GM12878 (cell line): Measurements from ENCODE around the gene AJM1. TPM values are rescaled to one million over a fixed set of nuclear protein-coding genes. Genes with fewer than 3 reads are reported as not detected.

Source experiments
- ATAC-seq: fragments of 200-7000 bp; cut with Tn5 transposase; 3 replicates; pipeline ENCODE4 v1.9.1; 2020; ENCODE audit warnings: mild to moderate bottlenecking, moderate library complexity
- BruUV-seq: library from RNA; stranded (reverse); fragments of 400-500 nt; replicated peaks from 2 replicates; lab custom pipeline; 2021; lab: Mats Ljungman, UMichigan
- CTCF ChIA-PET: fragments of 300-600 bp; sonication (Branson Sonifier 250); formaldehyde crosslinking; extraction: SDS; loops from one replicate; lab custom pipeline; 2021; ENCODE audit warnings: inconsistent platforms; lab: Yijun Ruan, JAX
- POLR2A ChIA-PET: fragments of 350-600 bp; formaldehyde crosslinking; extraction: SDS; loops from one replicate; lab custom pipeline; 2021; ENCODE audit warnings: inconsistent platforms; lab: Charles Lee
- RAD21 ChIA-PET: fragments of 300-600 bp; sonication (Branson Sonifier 250); formaldehyde crosslinking; loops from one replicate; lab custom pipeline; 2023; ENCODE audit warnings: antibody characterized with exemption; ENCODE audit not compliant: unreplicated experiment; lab: Charles Lee
- SMC1A ChIA-PET: fragments of 300-600 bp; sonication (Branson Sonifier 250); formaldehyde crosslinking; loops from one replicate; lab custom pipeline; 2023; ENCODE audit not compliant: unreplicated experiment, uncharacterized antibody; lab: Charles Lee
- DNase-seq: peaks from one replicate; pipeline ENCODE4 v3.0.0-alpha.2; 2011; ENCODE audit warnings: low read depth, low spot score
- FAIRE-seq: peaks from 3 replicates; lab custom pipeline; 2011; peaks lifted over from hg19 to GRCh38; lab: Jason Lieb, UNC
- H2AFZ ChIP-seq: 2 replicates; pipeline ENCODE4 v1.6.0; 2011; ENCODE audit warnings: low read depth, low read length, control low read depth; ENCODE audit not compliant: control insufficient read depth
- H3K27ac ChIP-seq: 2 replicates; pipeline ENCODE4 v1.5.1; 2011; ENCODE audit warnings: control low read depth; ENCODE audit not compliant: control insufficient read depth, insufficient read depth
- H3K27me3 ChIP-seq, 2 experiments: replicated peaks in 1 of 2; 2 replicates each; pipeline versions ENCODE4 v1.6.0 to v1.6.1; 2011; ENCODE audit warnings: low read length in 1 of 2; ENCODE audit not compliant: control insufficient read depth in 2 of 2, insufficient read depth in 2 of 2
- H3K36me3 ChIP-seq, 2 experiments: 2 replicates each; pipeline ENCODE4 v1.5.1; 2011; ENCODE audit warnings: low read length in 1 of 2; ENCODE audit not compliant: control insufficient read depth in 2 of 2, insufficient read depth in 2 of 2
- H3K4me1 ChIP-seq: 2 replicates; pipeline ENCODE4 v1.6.1; 2011; ENCODE audit warnings: mild to moderate bottlenecking, low read length, moderate library complexity, mixed read lengths; ENCODE audit not compliant: control insufficient read depth, insufficient read depth
- H3K4me2 ChIP-seq: 2 replicates; pipeline ENCODE4 v1.6.0; 2011; ENCODE audit warnings: control low read depth; ENCODE audit not compliant: control insufficient read depth, insufficient read depth
- H3K4me3 ChIP-seq: fragments of 200-600 bp; sonication (generic); 2 replicates; pipeline ENCODE4 v1.5.1; 2016
- H3K79me2 ChIP-seq: 2 replicates; pipeline ENCODE4 v1.6.0; 2011; ENCODE audit warnings: low read length; ENCODE audit not compliant: control insufficient read depth, insufficient read depth
- H3K9ac ChIP-seq: 2 replicates; pipeline ENCODE4 v1.8.0; 2011; ENCODE audit warnings: low read length, control low read depth, mixed read lengths; ENCODE audit not compliant: control insufficient read depth, insufficient read depth
- H3K9me3 ChIP-seq: replicated peaks from 3 replicates; pipeline ENCODE4 v1.5.1; 2011; ENCODE audit warnings: mild to moderate bottlenecking, low read length; ENCODE audit not compliant: control insufficient read depth, insufficient read depth
- H4K20me1 ChIP-seq: 2 replicates; pipeline ENCODE4 v1.6.0; 2011; ENCODE audit not compliant: control insufficient read depth, insufficient read depth
- ATF2 ChIP-seq: IDR thresholded peaks from 2 replicates; pipeline ENCODE4 v1.6.1; 2012; ENCODE audit warnings: low read length, inconsistent platforms
- CBFB ChIP-seq: IDR thresholded peaks from 2 replicates; pipeline ENCODE4 v1.6.1; 2016; ENCODE audit warnings: antibody characterized with exemption, low read depth
- ELK1 ChIP-seq: IDR thresholded peaks from 2 replicates; pipeline ENCODE4 v1.6.1; 2012; ENCODE audit warnings: low read depth, low read length, improper control_type of control experiment
- HDAC2 ChIP-seq: fragments of 200-600 bp; sonication (generic); IDR thresholded peaks from 2 replicates; pipeline ENCODE4 v1.6.1; 2017
- JUND ChIP-seq: IDR thresholded peaks from 2 replicates; pipeline ENCODE4 v1.6.1; 2012; ENCODE audit warnings: low read depth, mild to moderate bottlenecking, low read length, improper control_type of control experiment, moderate library complexity
- PKNOX1 ChIP-seq: fragments of 450-650 bp; IDR thresholded peaks from 2 replicates; pipeline ENCODE4 v1.6.1; 2016; ENCODE audit warnings: mild to moderate bottlenecking
- SUPT20H ChIP-seq: IDR thresholded peaks from 2 replicates; pipeline ENCODE4 v1.6.1; 2011; ENCODE audit warnings: low read depth, mild to moderate bottlenecking, low read length, moderate library complexity, borderline replicate concordance; ENCODE audit not compliant: control insufficient read depth
- ZSCAN29 ChIP-seq: fragments of 450-650 bp; IDR thresholded peaks from 2 replicates; pipeline ENCODE4 v1.6.1; 2017; ENCODE audit warnings: mild to moderate bottlenecking, moderate library complexity
- WGBS: methylation state at CpG from one replicate; pipeline ENCODE4 v1.1.6; 2016; ENCODE audit warnings: low lambda C conversion rate; ENCODE audit not compliant: insufficient replicate concordance, insufficient coverage; ENCODE audit errors: missing lambda C conversion rate; 5-methylcytosine and 5-hydroxymethylcytosine counted together
- in situ Hi-C: fragments of 300-500 bp; cut with MboI; formaldehyde crosslinking; loops from 9 replicates; pipeline ENCODE4 v1.14.3; 2018; ENCODE audit warnings: mixed read lengths
- intact Hi-C: fragments of 100-400 bp; cut with micrococcal nuclease; formaldehyde crosslinking; loops from one replicate; pipeline ENCODE4 v1.14.2; 2022; ENCODE audit not compliant: unreplicated experiment
- polyA plus RNA-seq, 11 experiments: library from polyadenylated mRNA; depleted of rRNA in 4 of 11; unstranded in 6 of 11; stranded (reverse) in 5 of 11; fragments of >200 nt; fragmentation: Nextera tagmentation in 4 of 11; fragmentation: Illumina TruSeq in 1 of 11; extraction: Ambion mirVana in 4 of 11; extraction: Trizol in 1 of 11; gene quantifications; 1 replicate in 1 of 11; 2 replicates in 10 of 11; pipeline versions ENCODE4 v1.2.1 to v1.2.3, GENCODE V29; 2011 to 2016; ENCODE audit warnings: inconsistent platforms in 2 of 11, missing spikeins in 2 of 11, low read depth in 1 of 11
- total RNA-seq, 4 experiments: library from RNA; depleted of rRNA in 3 of 4; stranded (reverse); fragments of >200 nt in 3 of 4; fragmentation: Illumina TruSeq in 1 of 4; extraction: Trizol in 1 of 4; gene quantifications; 2 replicates each; pipeline versions ENCODE4 v1.2.1 to v1.2.3, GENCODE V29; 2013 to 2021

The AJM1 gene
- total and polyA plus RNA-seq, 10 of the 15 experiments (the other 5 are each of a cell fraction or from before 2014, with no cell fraction given): 0.06 to 2.5 (median 1.0) TPM; not detected in 2

- whole genome bisulfite sequencing: no CpG with 5 or more reads among the region's 20 CpGs
- peak overlapping the region; percentile 83 for H3K9ac ChIP-seq
- H3K27ac ChIP-seq: peak overlapping the region; percentile 78
- FAIRE-seq: no peak
- in situ Hi-C loops: no loop called here
- DNase-seq: no peak
- ChIA-PET SMC1A (no interaction called here), POLR2A (interaction anchor here (1.0 kb wide), 1 partner anchor 22 kb away, joined by 4 read pairs; no protein-coding TSS in a partner anchor), RAD21 (no interaction called here), CTCF (no interaction called here)
- peak overlapping the region; percentile 96 for H3K4me2 ChIP-seq
- peak; percentile 54 for ATAC-seq
- BruUV-seq: no TSS peak
- peaks cover 3 to 8% of the 10 kb centered on the region in 2 experiments; a peak in 3 of 4 replicates for H3K36me3 ChIP-seq
- no peaks in the 10 kb centered on the region; the same call in 2 of the 3 replicates for H3K9me3 ChIP-seq
- 0 out of 2 replicates have a peak, but pooled peaks cover 2% of the 10 kb centered on the region for H4K20me1 ChIP-seq
- peak overlapping the region; percentile 97 for H3K4me3 ChIP-seq
- intact Hi-C loops: no loop called here
- peaks cover 5% of the 10 kb centered on the region for H3K4me1 ChIP-seq
- no peak overlapping the region; the same call in 1 of the 2 replicates for H2AFZ ChIP-seq
- no peak for TF ChIP-seq ZSCAN29
- TF ChIP-seq ATF2: no peak
- no peak for TF ChIP-seq JUND
- TF ChIP-seq HDAC2: no peak
- TF ChIP-seq CBFB: no peak
- no peak for TF ChIP-seq SUPT20H
- no peak for TF ChIP-seq PKNOX1
- TF ChIP-seq ELK1: no peak
- peaks cover 24% of the 10 kb centered on the region for H3K79me2 ChIP-seq
- H3K27me3 ChIP-seq: no peaks in the 10 kb centered on the region
Observed at GRCh38 chr9:136865768-136866103, 23.5 kb downstream of the AJM1 start.
